PC-3 (cell line): Measurements from ENCODE around the gene CBFA2T2. TPM values are rescaled to one million over a fixed set of nuclear protein-coding genes. Genes with fewer than 3 reads are reported as not detected.
"Not testable (repeated sequence)": the region's sequence is repeated elsewhere in the genome, so short reads cannot be mapped to it uniquely, and the experiment has no call there.

ENCODE experiments used
- ATAC-seq: fragments of 200-7000 bp; cut with Tn5 transposase; 2 replicates; pipeline ENCODE4 v1.9.1; 2020; ENCODE audit warnings: mild to moderate bottlenecking, moderate library complexity
- BruUV-seq: library from RNA; stranded (reverse); fragments of 400-500 nt; replicated peaks from 2 replicates; lab custom pipeline; 2021; lab: Mats Ljungman, UMichigan
- CTCF ChIA-PET: fragments of 300-600 bp; sonication (Branson Sonifier 250); formaldehyde crosslinking; loops from one replicate; lab custom pipeline; 2022; ENCODE audit warnings: antibody characterized with exemption; lab: Charles Lee
- POLR2A ChIA-PET: fragments of 300-600 bp; sonication (Branson Sonifier 250); formaldehyde crosslinking; loops from one replicate; lab custom pipeline; 2022; ENCODE audit warnings: antibody characterized with exemption; ENCODE audit not compliant: unreplicated experiment; lab: Charles Lee
- DNase-seq: peaks from one replicate; pipeline ENCODE4 v3.0.0-alpha.2; 2015
- H2AFZ ChIP-seq: fragments of 300-600 bp; sonication (generic); 2 replicates; pipeline ENCODE4 v1.6.0; 2016; ENCODE audit warnings: antibody characterized with exemption, low read length
- H3F3A ChIP-seq: fragments of 300-600 bp; sonication (generic); one replicate; pipeline ENCODE4 v1.6.0; 2017; ENCODE audit warnings: antibody characterized with exemption, low read length, control low read depth, mild to moderate bottlenecking; ENCODE audit not compliant: unreplicated experiment
- H3K27ac ChIP-seq: fragments of 300-600 bp; sonication (generic); 2 replicates; pipeline ENCODE4 v1.5.1; 2016; ENCODE audit warnings: mild to moderate bottlenecking, low read length
- H3K27me3 ChIP-seq: fragments of 300-600 bp; sonication (generic); 2 replicates; pipeline ENCODE4 v1.6.1; 2016; ENCODE audit warnings: low read length, mixed read lengths
- H3K36me3 ChIP-seq: fragments of 300-600 bp; sonication (generic); 2 replicates; pipeline ENCODE4 v1.6.1; 2016; ENCODE audit warnings: low read depth, mixed run types, low read length, mixed read lengths
- H3K4me1 ChIP-seq: fragments of 300-600 bp; sonication (generic); 2 replicates; pipeline ENCODE4 v1.5.1; 2016; ENCODE audit warnings: low read length; ENCODE audit not compliant: insufficient read depth
- H3K4me2 ChIP-seq: fragments of 300-600 bp; sonication (generic); 2 replicates; pipeline ENCODE4 v1.6.0; 2016; ENCODE audit warnings: low read length
- H3K4me3 ChIP-seq: fragments of 300-600 bp; sonication (generic); 2 replicates; pipeline ENCODE4 v1.5.1; 2016; ENCODE audit warnings: mild to moderate bottlenecking, low read length, mixed read lengths
- H3K79me2 ChIP-seq: fragments of 300-600 bp; sonication (generic); 2 replicates; pipeline ENCODE4 v1.6.1; 2017; ENCODE audit warnings: low read length, mixed read lengths
- H3K9ac ChIP-seq: fragments of 300-600 bp; sonication (generic); 2 replicates; pipeline ENCODE4 v1.6.0; 2016; ENCODE audit warnings: mild to moderate bottlenecking, low read length
- H3K9me2 ChIP-seq: fragments of 300-600 bp; sonication (generic); replicated peaks from 2 replicates; pipeline ENCODE4 v1.6.1; 2016; ENCODE audit warnings: mixed run types, low read length, mixed read lengths
- H3K9me3 ChIP-seq: fragments of 300-600 bp; sonication (generic); 2 replicates; pipeline ENCODE4 v1.6.1; 2016; ENCODE audit warnings: low read length, mixed read lengths
- H4K20me1 ChIP-seq: fragments of 300-600 bp; sonication (generic); 2 replicates; pipeline ENCODE4 v1.6.1; 2016; ENCODE audit warnings: low read length, mixed read lengths
- CTCF ChIP-seq: fragments of 300-600 bp; sonication (generic); conservative IDR thresholded peaks from 2 replicates; pipeline ENCODE4 v1.5.1; 2017; ENCODE audit warnings: antibody characterized with exemption, low read depth, mild to moderate bottlenecking, low read length
- EZH2 ChIP-seq: fragments of 300-600 bp; sonication (generic); IDR thresholded peaks from one replicate; pipeline ENCODE4 v1.6.1; 2017; ENCODE audit warnings: antibody characterized with exemption, mild to moderate bottlenecking, low read length; ENCODE audit not compliant: unreplicated experiment
- EZH2phosphoT487 ChIP-seq: fragments of 300-600 bp; sonication (generic); IDR thresholded peaks from 2 replicates; pipeline ENCODE4 v1.6.1; 2018; ENCODE audit warnings: mild to moderate bottlenecking, antibody characterized with exemption, low read length, borderline replicate concordance
- intact Hi-C: fragments of 100-400 bp; cut with micrococcal nuclease; formaldehyde crosslinking; loops from 2 replicates; pipeline ENCODE4 v1.9.0; 2023
- total RNA-seq: library from RNA; depleted of rRNA; stranded (reverse); fragments of >200 nt; gene quantifications from 2 replicates; pipeline ENCODE4 v1.2.3, GENCODE V29; 2014

CBFA2T2 gene
- total RNA-seq, 1 experiment from 2014 or later = 9.7 TPM

- intact Hi-C loops = no loop called here
- Histone ChIP-seq H3K4me1 (no peaks in the 10 kb centered on the region), H4K20me1 (no peaks in the 10 kb centered on the region), H3F3A (no peaks in the 10 kb centered on the region), H3K79me2 (no peaks in the 10 kb centered on the region), H3K4me3 (no peak overlapping the region), H3K27me3 (no peaks in the 10 kb centered on the region), H3K9me3 (no peaks in the 10 kb centered on the region), H2AFZ (no peak overlapping the region), H3K27ac (no peak overlapping the region), H3K4me2 (no peak overlapping the region), H3K36me3 (no peaks in the 10 kb centered on the region), H3K9ac (no peak overlapping the region), H3K9me2 (no peaks in the 10 kb centered on the region)
- CTCF ChIA-PET = no interaction called here
- ATAC-seq (no peak), DNase-seq (no peak)
- BruUV-seq = no TSS peak
- POLR2A ChIA-PET = no interaction called here
- TF ChIP-seq EZH2 (no peak), CTCF (no peak), EZH2phosphoT487 (no peak)
These were observed 140.6 kb downstream of the CBFA2T2 start for GRCh38 chr20:33630507-33630906.

GRCh38 chr20:33631910-33632309, 142.0 kb downstream of the CBFA2T2 start:
- H3K27ac ChIP-seq, H3K9ac ChIP-seq, intact Hi-C loops, POLR2A ChIA-PET, H3F3A ChIP-seq, CTCF ChIA-PET, H3K4me1 ChIP-seq, H3K4me3 ChIP-seq, ATAC-seq, H3K9me3 ChIP-seq, H4K20me1 ChIP-seq, H3K4me2 ChIP-seq, DNase-seq, BruUV-seq, H2AFZ ChIP-seq, H3K36me3 ChIP-seq, H3K79me2 ChIP-seq, H3K27me3 ChIP-seq, H3K9me2 ChIP-seq: not testable (repeated sequence)

GRCh38 chr20:33635341-33635740, 145.4 kb downstream of the CBFA2T2 start:
- Histone ChIP-seq H3K9me3 (no peaks in the 10 kb centered on the region), H3K27me3 (no peaks in the 10 kb centered on the region), H3K36me3 (peaks cover 4% of the 10 kb centered on the region; the same call in 1 of the 2 replicates), H3K27ac (no peak overlapping the region), H3K4me1 (no peaks in the 10 kb centered on the region), H3F3A (no peaks in the 10 kb centered on the region), H2AFZ (no peak overlapping the region), H3K4me3 (no peak overlapping the region), H3K79me2 (no peaks in the 10 kb centered on the region), H3K4me2 (no peak overlapping the region), H4K20me1 (no peaks in the 10 kb centered on the region), H3K9me2 (no peaks in the 10 kb centered on the region), H3K9ac (no peak overlapping the region)
- no peak for DNase-seq
- ChIA-PET POLR2A (interaction anchor here (0.6 kb wide), 1 partner anchor 135 kb away, joined by 3 read pairs; no protein-coding TSS in a partner anchor), CTCF (no interaction called here)
- intact Hi-C loops = no loop called here
- TF ChIP-seq EZH2 (no peak), EZH2phosphoT487 (no peak), CTCF (no peak)
- ATAC-seq = no peak
- BruUV-seq = no TSS peak
